SK-N-MC (cell line): ENCODE measurements around the gene TEX14.
"Not testable (repeated sequence)": the region's sequence is repeated elsewhere in the genome, so short reads cannot be mapped to it uniquely, and the experiment has no call there.

Source experiments
- EZH2 ChIP-seq: fragments of 200-600 bp; sonication (generic); IDR thresholded peaks from one replicate; pipeline ENCODE4 v1.6.1; 2017; ENCODE audit warnings: antibody characterized with exemption
- POLR2AphosphoS5 ChIP-seq: IDR thresholded peaks from 2 replicates; pipeline ENCODE4 v1.6.1; 2012; ENCODE audit warnings: mild to moderate bottlenecking, low read depth, low read length, borderline replicate concordance

DNA sequence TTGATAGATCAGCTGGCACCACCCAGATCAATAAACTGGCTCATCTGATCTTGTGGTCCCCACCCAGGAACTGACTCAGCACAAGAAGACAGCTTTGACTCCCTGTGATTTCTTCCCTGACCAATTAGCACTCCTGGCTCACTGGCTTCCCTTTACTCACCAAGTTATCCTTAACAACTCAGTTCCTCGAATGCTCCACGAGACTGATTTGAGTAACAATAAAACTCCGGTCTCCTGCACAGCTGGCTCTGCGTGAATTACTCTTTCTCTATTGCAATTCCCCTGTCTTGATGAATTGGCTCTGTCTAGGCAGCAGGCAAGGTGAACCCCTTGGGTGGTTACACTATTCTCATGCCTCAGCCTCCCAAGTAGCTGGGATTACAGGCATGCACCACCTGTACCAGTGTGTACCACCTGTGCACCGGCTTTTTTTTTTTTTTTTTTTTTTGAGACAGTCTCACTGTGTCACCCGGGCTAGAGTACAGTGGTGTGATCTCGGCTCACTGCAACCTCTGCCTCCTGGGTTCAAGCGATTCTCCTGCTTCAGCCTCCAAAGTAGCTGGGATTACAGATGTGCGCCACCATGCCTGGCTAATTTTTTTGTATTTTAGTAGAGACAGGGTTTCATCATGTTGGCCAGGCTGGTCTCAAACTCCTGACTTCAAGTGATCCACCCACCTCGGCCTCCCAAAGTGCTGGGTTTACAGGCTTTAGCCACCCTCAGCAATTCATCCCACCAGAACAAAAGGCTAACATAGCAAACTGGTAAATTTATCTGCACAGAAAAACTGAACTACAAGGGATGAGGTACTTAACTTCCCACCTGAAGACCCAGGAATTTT is 33.7 kb downstream of the TEX14 start:
- TF ChIP-seq EZH2, POLR2AphosphoS5: not testable (repeated sequence)
